K562 (cell line): Measurements from ENCODE around the gene AQP6. TPM values are rescaled to one million over a fixed set of nuclear protein-coding genes. Genes with fewer than 3 reads are reported as not detected.

Source experiments
- ATAC-seq: fragments of 200-7000 bp; cut with Tn5 transposase; 3 replicates; pipeline ENCODE4 v1.9.1; 2020; ENCODE audit warnings: moderate library complexity
- BruUV-seq: library from RNA; stranded (reverse); fragments of 400-500 nt; replicated peaks from 2 replicates; lab custom pipeline; 2021; lab: Mats Ljungman, UMichigan
- CTCF ChIA-PET: fragments of 300-600 bp; formaldehyde crosslinking; extraction: SDS; loops from one replicate; lab custom pipeline; 2021; ENCODE audit warnings: low intra/inter-chr PET ratio; lab: Yijun Ruan, JAX
- POLR2A ChIA-PET: fragments of 300-600, 350-650 bp; sonication (Branson Sonifier 250); formaldehyde crosslinking; extraction: SDS; loops from one replicate; lab custom pipeline; 2021; ENCODE audit warnings: antibody characterized with exemption, inconsistent platforms; lab: Yijun Ruan, JAX
- DNase-seq, 4 experiments: peaks; one replicate each; pipeline versions ENCODE4 v3.0.0 to v3.0.0-alpha.2; 2011 to 2018; ENCODE audit warnings: low spot score in 3 of 4, mixed read lengths in 3 of 4; ENCODE audit errors: extremely low read depth in 1 of 4
- FAIRE-seq: peaks from 2 replicates; lab custom pipeline; 2011; peaks lifted over from hg19 to GRCh38; lab: Jason Lieb, UNC
- H2AFZ ChIP-seq: 2 replicates; pipeline ENCODE4 v1.6.0; 2011; ENCODE audit warnings: low read depth, low read length, control low read depth, inconsistent platforms
- H3K27ac ChIP-seq: fragments of 200-600 bp; 3 replicates; pipeline ENCODE4 v1.8.0; 2011; ENCODE audit warnings: low read depth, mild to moderate bottlenecking, control low read depth, inconsistent platforms, low read length, moderate library complexity, mixed read lengths; ENCODE audit errors: extremely low read depth
- H3K27me3 ChIP-seq, 2 experiments: fragments of 300-600 bp in 1 of 2; 2 replicates in 1 of 2; 3 replicates in 1 of 2; pipeline versions ENCODE4 v1.6.0 to v1.8.0; 2011; ENCODE audit warnings: inconsistent platforms in 2 of 2, low read length in 2 of 2, mild to moderate bottlenecking in 1 of 2, mixed read lengths in 1 of 2, moderate library complexity in 1 of 2; ENCODE audit not compliant: control insufficient read depth in 2 of 2, insufficient read depth in 2 of 2
- H3K36me3 ChIP-seq: fragments of 300-600 bp; 3 replicates; pipeline ENCODE4 v1.8.0; 2011; ENCODE audit warnings: mild to moderate bottlenecking, low read length, inconsistent platforms; ENCODE audit not compliant: control insufficient read depth, insufficient read depth
- H3K4me1 ChIP-seq, 2 experiments: fragments of 200-600 bp in 1 of 2; replicated peaks in 1 of 2; 2 replicates in 1 of 2; 3 replicates in 1 of 2; pipeline versions ENCODE4 v1.5.1 to v1.8.0; 2011; ENCODE audit warnings: inconsistent platforms in 2 of 2, low read length in 2 of 2, mild to moderate bottlenecking in 1 of 2, mixed read lengths in 1 of 2, moderate library complexity in 1 of 2; ENCODE audit not compliant: control insufficient read depth in 2 of 2, insufficient read depth in 2 of 2
- H3K4me2 ChIP-seq: 2 replicates; pipeline ENCODE4 v1.6.1; 2011; ENCODE audit warnings: low read length, control low read depth, inconsistent platforms, mixed read lengths; ENCODE audit not compliant: insufficient read depth
- H3K4me3 ChIP-seq: fragments of 200-600 bp; sonication (generic), shearing (Covaris generic); 2 replicates; pipeline ENCODE4 v1.5.1; 2016; ENCODE audit warnings: control low read depth, inconsistent platforms
- H3K79me2 ChIP-seq: fragments of 200-600 bp; 3 replicates; pipeline ENCODE4 v1.8.0; 2011; ENCODE audit warnings: low read length, inconsistent platforms; ENCODE audit not compliant: control insufficient read depth, insufficient read depth
- H3K9ac ChIP-seq, 2 experiments: 2 replicates each; pipeline versions ENCODE4 v1.6.0 to v1.6.1; 2011; ENCODE audit warnings: low read depth in 2 of 2, low read length in 2 of 2, control low read depth in 1 of 2, inconsistent platforms in 1 of 2, mild to moderate bottlenecking in 1 of 2, mixed read lengths in 1 of 2; ENCODE audit not compliant: insufficient read depth in 1 of 2
- H3K9me1 ChIP-seq: one replicate; pipeline ENCODE4 v1.6.0; 2011; ENCODE audit warnings: inconsistent platforms, mild to moderate bottlenecking, low read length, moderate library complexity; ENCODE audit not compliant: control insufficient read depth, insufficient read depth
- H3K9me3 ChIP-seq: replicated peaks from 2 replicates; pipeline ENCODE4 v1.5.1; 2011; ENCODE audit warnings: low read depth, low read length, inconsistent platforms; ENCODE audit not compliant: control insufficient read depth, insufficient read depth
- H4K20me1 ChIP-seq: replicated peaks from 2 replicates; pipeline ENCODE4 v1.6.1; 2011; ENCODE audit warnings: low read length, inconsistent platforms, mixed read lengths; ENCODE audit not compliant: control insufficient read depth, insufficient read depth
- BRF1 ChIP-seq: IDR thresholded peaks from 3 replicates; pipeline ENCODE4 v1.6.1; 2011; ENCODE audit warnings: borderline replicate concordance, mild to moderate bottlenecking; ENCODE audit not compliant: insufficient read length; ENCODE audit errors: extremely low read depth
- E2F1 ChIP-seq: sonication (generic); formaldehyde crosslinking; IDR thresholded peaks from 2 replicates; pipeline ENCODE4 v1.8.1; 2023; ENCODE audit warnings: mild to moderate bottlenecking, missing genetic modification reagents, moderate library complexity
- ELF2 ChIP-seq: fragments of 250-450 bp; sonication (Bioruptor Pico); IDR thresholded peaks from 2 replicates; pipeline ENCODE4 v1.5.0; 2021; ENCODE audit warnings: mild to moderate bottlenecking
- ETV5 ChIP-seq: sonication (generic); formaldehyde crosslinking; IDR thresholded peaks from 2 replicates; pipeline ENCODE4 v1.4.0; 2020; ENCODE audit warnings: low read depth, mild to moderate bottlenecking, missing genetic modification reagents
- KLF10 ChIP-seq: fragments of 250-450 bp; sonication (Bioruptor Pico); IDR thresholded peaks from 2 replicates; pipeline ENCODE4 v1.6.1; 2021; ENCODE audit warnings: matching md5 sums
- NR2C1 ChIP-seq, 2 experiments: fragments of 450-650 bp; IDR thresholded peaks; 2 replicates each; pipeline ENCODE4 v1.6.1; 2017; ENCODE audit warnings: mild to moderate bottlenecking in 2 of 2, antibody characterized with exemption in 1 of 2, inconsistent platforms in 1 of 2, missing compliant biosample characterization in 1 of 2, missing genetic modification characterization in 1 of 2
- SUPT5H ChIP-seq: fragments of 450-650 bp; IDR thresholded peaks from 2 replicates; pipeline ENCODE4 v1.6.1; 2016
- TBL1XR1 ChIP-seq, 2 experiments: IDR thresholded peaks; 2 replicates each; pipeline ENCODE4 v1.6.1; 2012; ENCODE audit warnings: improper control_type of control experiment in 2 of 2, low read length in 2 of 2, mild to moderate bottlenecking in 1 of 2
- TSC22D4 ChIP-seq: fragments of 450-650 bp; IDR thresholded peaks from 2 replicates; pipeline ENCODE4 v1.6.1; 2016; ENCODE audit warnings: missing genetic modification characterization, missing biosample characterization, control low read depth
- U2AF2 ChIP-seq: fragments of 200-400 bp; formaldehyde crosslinking; optimal IDR thresholded peaks from 2 replicates; pipeline ENCODE3; 2017; ENCODE audit warnings: low read depth, mild to moderate bottlenecking, low read length
- ZBTB2 ChIP-seq: fragments of 450-650 bp; IDR thresholded peaks from 2 replicates; pipeline ENCODE4 v1.6.1; 2016; ENCODE audit warnings: antibody characterized with exemption
- ZNF232 ChIP-seq: sonication (generic); formaldehyde crosslinking; IDR thresholded peaks from 2 replicates; pipeline ENCODE4 v1.8.0; 2022; ENCODE audit warnings: mild to moderate bottlenecking, missing genetic modification reagents
- ZNF668 ChIP-seq: fragments of 250-450 bp; sonication (Bioruptor Pico); IDR thresholded peaks from 2 replicates; pipeline ENCODE4 v1.8.0; 2022; ENCODE audit warnings: mild to moderate bottlenecking, inconsistent platforms
- WGBS: fragments of 100-300 bp; shearing (Covaris generic); methylation state at CpG from one replicate; pipeline ENCODE4 v1.1.6; 2016; ENCODE audit warnings: low coverage, mixed read lengths; ENCODE audit not compliant: insufficient coverage; ENCODE audit errors: missing lambda C conversion rate; 5-methylcytosine and 5-hydroxymethylcytosine counted together
- in situ Hi-C: fragments of 300-500 bp; cut with MboI; formaldehyde crosslinking; loops from 4 replicates; pipeline ENCODE4 v1.15.0; 2018; ENCODE audit warnings: inconsistent platforms, mixed read lengths
- intact Hi-C: fragments of 100-400 bp; cut with micrococcal nuclease; formaldehyde crosslinking; loops from 2 replicates; pipeline ENCODE4 v1.14.2; 2022
- polyA plus RNA-seq, 8 experiments: library from polyadenylated mRNA; depleted of rRNA in 4 of 8; stranded (reverse) in 5 of 8; unstranded in 3 of 8; fragments of >200 nt; fragmentation: Nextera tagmentation in 2 of 8; fragmentation: Illumina TruSeq in 1 of 8; extraction: Ambion mirVana in 2 of 8; extraction: Trizol in 1 of 8; gene quantifications; 2 replicates each; pipeline versions ENCODE4 v1.2.1 to v1.2.3, GENCODE V29; 2011 to 2014; ENCODE audit warnings: inconsistent platforms in 1 of 8, missing spikeins in 1 of 8
- total RNA-seq, 7 experiments: library from RNA; depleted of rRNA in 6 of 7; stranded (reverse); fragments of >200 nt in 6 of 7; fragmentation: Illumina TruSeq in 2 of 7; extraction: Trizol in 2 of 7; gene quantifications; 2 replicates each; pipeline versions ENCODE4 v1.2.1 to v1.2.3, GENCODE V29; 2011 to 2021; ENCODE audit warnings: low replicate concordance in 1 of 7
- TF ChIP-seq, protein P1 (sequence below): fragments of 450-650 bp; formaldehyde crosslinking; IDR thresholded peaks from 2 replicates; pipeline ENCODE4 v1.4.0; 2022; ENCODE audit warnings: mild to moderate bottlenecking, moderate library complexity

Gene AQP6
- total and polyA plus RNA-seq, 9 of the 15 experiments (the other 6 are each of a cell fraction or from before 2014, with no cell fraction given) = 0.05 to 0.12 TPM; not detected in 7

- Histone ChIP-seq H3K9me3 (no peaks in the 10 kb centered on the region), H3K79me2 (no peaks in the 10 kb centered on the region), H4K20me1 (no peaks in the 10 kb centered on the region), H3K27ac (no peak overlapping the region), H3K9me1 (no peaks in the 10 kb centered on the region), H3K9ac (peak overlapping the region in 1 of 2 experiments; percentile 50; a peak in 1 of 4 replicates), H2AFZ (no peak overlapping the region), H3K4me1 (peaks cover 12 to 33% of the 10 kb centered on the region in 2 experiments; a peak in 4 of 5 replicates), H3K4me2 (no peak overlapping the region), H3K4me3 (no peak overlapping the region), H3K27me3 (peaks cover 6 to 44% of the 10 kb centered on the region in 2 experiments; a peak in 4 of 5 replicates), H3K36me3 (no peaks in the 10 kb centered on the region)
- ChIA-PET POLR2A (interaction anchor here (0.7 kb wide), 2 partner anchors 25 to 42 kb away, joined by 3 read pairs; no protein-coding TSS in a partner anchor), CTCF (interaction anchor here (0.7 kb wide), 1 partner anchor 209 kb away, joined by 3 read pairs; no protein-coding TSS in a partner anchor)
- in situ Hi-C loops (loop anchor here (5.0 kb wide), 1 partner anchor 97 kb away; no protein-coding TSS in a partner anchor), intact Hi-C loops (no loop called here)
- BruUV-seq = no TSS peak
- WGBS = 28% methylated on average over 17 of the region's 17 CpGs
- DNase-seq (no peak), FAIRE-seq (no peak), ATAC-seq (no peak)
- TF ChIP-seq ETV5 (no peak), BRF1 (no peak), SUPT5H (no peak), ZBTB2 (no peak), TBL1XR1 (IDR thresholded peaks at IDR 0.05; ENCODE audit: low read length in 2 of 2) (no peak), KLF10 (CRISPR knock-in tag) (no peak), NR2C1 (IDR thresholded peaks at IDR 0.05) (no peak), NR2C1 (tag; IDR thresholded peaks at IDR 0.05) (no peak), U2AF2 (no peak), TSC22D4 (tag) (no peak), ZNF232 (CRISPR knock-in tag) (no peak), E2F1 (CRISPR knock-in tag) (no peak), ELF2 (CRISPR knock-in tag) (no peak), ZNF668 (CRISPR knock-in tag) (no peak)
- TF ChIP-seq, protein P1, sequence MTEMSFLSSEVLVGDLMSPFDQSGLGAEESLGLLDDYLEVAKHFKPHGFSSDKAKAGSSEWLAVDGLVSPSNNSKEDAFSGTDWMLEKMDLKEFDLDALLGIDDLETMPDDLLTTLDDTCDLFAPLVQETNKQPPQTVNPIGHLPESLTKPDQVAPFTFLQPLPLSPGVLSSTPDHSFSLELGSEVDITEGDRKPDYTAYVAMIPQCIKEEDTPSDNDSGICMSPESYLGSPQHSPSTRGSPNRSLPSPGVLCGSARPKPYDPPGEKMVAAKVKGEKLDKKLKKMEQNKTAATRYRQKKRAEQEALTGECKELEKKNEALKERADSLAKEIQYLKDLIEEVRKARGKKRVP (CRISPR knock-in tag) = no peak
Measured at GRCh38 chr12:49963976-49964815, 8.6 kb upstream of the AQP6 start.
